Bronchial epithelial cell (primary cell): ENCODE measurements around the gene PTCD3. TPM values are rescaled to one million over a fixed set of nuclear protein-coding genes. Genes with fewer than 3 reads are reported as not detected.
A peak's percentile ranks its signal among the peaks of the same experiment; 100 is the strongest.

Experiments
- DNase-seq: peaks from one replicate; pipeline ENCODE4 v3.0.0-alpha.2; 2010; ENCODE audit warnings: low read depth
- FAIRE-seq: peaks from 2 replicates; lab custom pipeline; 2011; peaks lifted over from hg19 to GRCh38; lab: Jason Lieb, UNC
- H3K27me3 ChIP-seq: 2 replicates; pipeline ENCODE4 v1.5.1; 2011; ENCODE audit warnings: low read length; ENCODE audit not compliant: control insufficient read depth, insufficient read depth
- H3K36me3 ChIP-seq: 2 replicates; pipeline ENCODE4 v1.5.1; 2011; ENCODE audit warnings: low read length; ENCODE audit not compliant: control insufficient read depth, insufficient read depth
- H3K4me3 ChIP-seq: 2 replicates; pipeline ENCODE4 v1.5.1; 2011; ENCODE audit warnings: mild to moderate bottlenecking, low read depth, low read length, control low read depth
- CTCF ChIP-seq: IDR thresholded peaks from 2 replicates; pipeline ENCODE4 v1.5.1; 2011; ENCODE audit warnings: mild to moderate bottlenecking, moderate library complexity, low read length, control low read depth, inconsistent platforms; ENCODE audit not compliant: insufficient read depth, severe bottlenecking
- total RNA-seq: library from RNA; depleted of rRNA; stranded (reverse); fragments of >200 nt; gene quantifications from 2 replicates; pipeline ENCODE4 v1.2.1, GENCODE V29; 2014

The PTCD3 gene
- total RNA-seq, 1 donor from 2014 or later: 48.4 TPM

- H3K36me3 ChIP-seq: peaks cover 9% of the 10 kb centered on the region
- H3K4me3 ChIP-seq: peak overlapping the region; percentile 92
- FAIRE-seq (no peak), DNase-seq (peak; percentile 4)
- H3K27me3 ChIP-seq: no peaks in the 10 kb centered on the region
- no peak for TF ChIP-seq CTCF
Measured at GRCh38 chr2:86107031-86107430, 996 bp downstream of the PTCD3 start.

GRCh38 chr2:86118130-86118529, 12.1 kb downstream of the PTCD3 start:
- TF ChIP-seq CTCF: no peak
- no peaks in the 10 kb centered on the region for H3K27me3 ChIP-seq
- no peak for DNase-seq
- peaks cover 30% of the 10 kb centered on the region for H3K36me3 ChIP-seq
- H3K4me3 ChIP-seq: no peak overlapping the region
- no peak for FAIRE-seq

- H3K36me3 ChIP-seq: peaks cover 25% of the 10 kb centered on the region
- no peak for TF ChIP-seq CTCF
- no peak for DNase-seq
- no peaks in the 10 kb centered on the region for H3K27me3 ChIP-seq
- no peak overlapping the region for H3K4me3 ChIP-seq
- FAIRE-seq: no peak
Measured at GRCh38 chr2:86123328-86123925, 17.4 kb downstream of the PTCD3 start.

- H3K27me3 ChIP-seq: no peaks in the 10 kb centered on the region
- TF ChIP-seq CTCF: no peak
- no peak for DNase-seq
- H3K4me3 ChIP-seq: no peak overlapping the region
- no peak for FAIRE-seq
- H3K36me3 ChIP-seq: peaks cover 28% of the 10 kb centered on the region
Measured at GRCh38 chr2:86124683-86125082, 18.6 kb downstream of the PTCD3 start.

GRCh38 chr2:86134709-86135108, 28.7 kb downstream of the PTCD3 start:
- no peak for TF ChIP-seq CTCF
- no peak overlapping the region for H3K4me3 ChIP-seq
- no peaks in the 10 kb centered on the region for H3K27me3 ChIP-seq
- peaks cover 28% of the 10 kb centered on the region for H3K36me3 ChIP-seq
- FAIRE-seq (no peak), DNase-seq (no peak)

GRCh38 chr2:86135653-86136052, 29.6 kb downstream of the PTCD3 start:
- H3K27me3 ChIP-seq: no peaks in the 10 kb centered on the region
- H3K36me3 ChIP-seq: peaks cover 27% of the 10 kb centered on the region
- no peak for DNase-seq
- no peak for FAIRE-seq
- TF ChIP-seq CTCF: no peak
- no peak overlapping the region for H3K4me3 ChIP-seq
